Activated CD4-positive, alpha-beta T cell treated with anti-CD3 and anti-CD28 coated beads, Interleukin-2, amount 50 U/mL, for 48 hours (primary cell): Measurements from ENCODE around the gene NTSR2.

Source experiments
- DNase-seq, 2 experiments: peaks; one replicate each; pipeline ENCODE4 v3.0.0-alpha.2; 2020

The NTSR2 gene

DNA sequence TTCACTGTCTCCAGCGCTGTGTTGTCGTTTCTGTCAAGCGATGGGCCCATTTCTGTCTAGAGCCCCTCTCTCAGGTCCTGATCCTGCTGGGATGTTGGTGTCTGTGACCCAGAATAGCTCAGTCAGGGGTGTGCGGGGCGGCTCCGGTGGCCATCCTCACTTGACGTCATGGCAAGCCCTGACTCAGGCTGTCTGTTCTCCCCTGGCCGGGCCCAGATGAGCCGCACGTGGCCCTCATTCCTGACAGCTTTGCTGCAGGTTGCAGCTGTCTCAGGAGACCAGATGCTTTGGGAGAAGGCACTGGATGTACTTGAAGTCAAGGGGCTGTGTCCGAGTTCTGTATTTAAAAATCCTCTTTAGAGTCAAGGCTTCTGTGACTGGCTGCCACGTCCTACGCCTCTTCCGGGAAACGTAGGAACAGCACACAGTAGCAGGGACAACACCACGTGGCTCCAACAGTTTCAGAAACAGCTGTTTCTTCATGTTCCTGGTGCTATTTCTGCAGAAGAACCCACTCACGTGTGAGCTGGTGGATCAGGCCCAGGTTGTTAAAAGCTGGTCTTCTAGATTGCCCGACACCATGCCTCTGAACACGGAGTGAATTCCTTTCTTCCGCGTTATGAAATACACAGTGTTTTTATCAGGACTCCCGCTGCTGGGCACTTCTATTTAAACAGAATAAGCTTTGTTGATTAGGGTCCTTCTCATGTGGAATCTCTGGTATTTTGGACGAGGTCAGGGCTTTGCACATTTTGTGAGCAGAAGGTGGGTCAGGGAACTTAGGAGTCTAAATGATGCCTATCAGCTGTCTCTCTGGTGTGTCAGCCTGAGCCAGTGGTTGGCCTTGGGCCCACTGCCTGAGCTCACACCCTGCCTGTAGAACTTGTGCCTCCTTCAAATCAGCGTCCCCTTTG, 28.3 kb upstream of the NTSR2 start:
- no peak for DNase-seq

DNA sequence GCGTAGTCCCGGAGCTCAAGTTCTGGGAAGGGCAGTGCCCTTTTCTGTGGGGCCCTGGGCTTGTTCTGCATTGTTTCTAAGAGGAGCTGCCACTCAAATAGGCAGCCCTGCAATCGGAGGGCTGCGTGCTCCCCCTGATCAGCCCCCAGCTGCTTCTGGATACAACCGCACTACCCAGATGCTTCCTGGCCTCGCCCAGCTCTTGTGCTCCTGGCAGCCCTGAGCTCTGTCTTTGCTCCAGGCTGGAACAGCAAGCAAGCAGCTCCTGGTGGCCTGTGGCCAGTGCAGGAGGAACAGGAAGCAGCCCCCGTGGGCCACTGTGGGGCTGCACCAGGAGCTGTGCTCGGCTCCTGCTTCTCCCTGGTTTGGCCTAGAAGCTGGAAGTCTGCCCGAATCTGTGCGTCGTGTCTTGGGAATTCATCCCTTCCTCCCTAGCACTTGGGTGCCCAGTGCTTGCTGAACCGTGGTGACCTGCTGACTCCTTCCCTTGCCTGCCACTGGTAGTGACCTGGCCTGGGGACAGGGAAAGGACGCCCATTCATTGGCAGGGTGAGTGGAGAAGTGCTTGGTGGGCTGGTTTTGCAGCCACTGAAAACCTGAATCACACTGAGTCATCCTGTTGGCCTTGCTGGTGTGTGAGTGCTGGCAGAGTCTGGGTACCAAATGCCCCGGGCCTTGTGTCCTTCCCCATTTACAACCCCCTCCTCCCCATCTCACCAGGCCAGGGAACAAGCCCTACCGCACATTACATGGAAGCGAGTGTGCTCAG, 27.3 kb upstream of the NTSR2 start:
- DNase-seq: no peak

GRCh38 chr2:11696736-11697102, 26.7 kb upstream of the NTSR2 start:
- no peak for DNase-seq

GRCh38 chr2:11695576-11695975, 25.6 kb upstream of the NTSR2 start:
- no peak for DNase-seq

DNA sequence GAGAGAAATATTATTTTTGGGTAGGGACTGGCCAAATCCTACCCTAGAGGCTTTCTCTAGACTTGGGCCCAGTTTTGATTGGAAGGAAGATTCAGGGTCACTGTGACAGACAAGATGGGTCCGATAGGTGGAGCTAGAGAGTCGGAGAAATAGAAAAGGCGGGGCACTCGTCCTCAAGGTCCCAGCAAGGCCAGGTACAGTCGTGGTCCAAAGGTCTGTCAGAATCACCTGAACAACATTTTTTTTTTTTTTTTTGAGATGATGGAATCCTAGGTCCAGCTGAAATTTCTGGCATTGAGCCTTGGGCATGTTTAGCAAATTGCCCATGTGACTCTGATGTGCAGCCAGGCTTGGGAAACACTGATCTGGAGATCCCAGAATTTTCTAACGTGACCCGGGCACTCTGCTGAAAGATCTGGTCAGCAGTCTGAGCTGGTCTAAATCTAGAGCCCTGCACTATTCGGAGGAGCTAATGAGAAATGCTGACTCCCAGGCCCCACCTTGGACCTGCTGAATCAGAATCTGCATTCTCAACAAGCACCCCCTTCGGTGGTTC, 23.0 kb upstream of the NTSR2 start:
- DNase-seq: peak; percentile 61 to 70

- no peak for DNase-seq
These were observed 21.2 kb upstream of the NTSR2 start for GRCh38 chr2:11691076-11691660.

DNA sequence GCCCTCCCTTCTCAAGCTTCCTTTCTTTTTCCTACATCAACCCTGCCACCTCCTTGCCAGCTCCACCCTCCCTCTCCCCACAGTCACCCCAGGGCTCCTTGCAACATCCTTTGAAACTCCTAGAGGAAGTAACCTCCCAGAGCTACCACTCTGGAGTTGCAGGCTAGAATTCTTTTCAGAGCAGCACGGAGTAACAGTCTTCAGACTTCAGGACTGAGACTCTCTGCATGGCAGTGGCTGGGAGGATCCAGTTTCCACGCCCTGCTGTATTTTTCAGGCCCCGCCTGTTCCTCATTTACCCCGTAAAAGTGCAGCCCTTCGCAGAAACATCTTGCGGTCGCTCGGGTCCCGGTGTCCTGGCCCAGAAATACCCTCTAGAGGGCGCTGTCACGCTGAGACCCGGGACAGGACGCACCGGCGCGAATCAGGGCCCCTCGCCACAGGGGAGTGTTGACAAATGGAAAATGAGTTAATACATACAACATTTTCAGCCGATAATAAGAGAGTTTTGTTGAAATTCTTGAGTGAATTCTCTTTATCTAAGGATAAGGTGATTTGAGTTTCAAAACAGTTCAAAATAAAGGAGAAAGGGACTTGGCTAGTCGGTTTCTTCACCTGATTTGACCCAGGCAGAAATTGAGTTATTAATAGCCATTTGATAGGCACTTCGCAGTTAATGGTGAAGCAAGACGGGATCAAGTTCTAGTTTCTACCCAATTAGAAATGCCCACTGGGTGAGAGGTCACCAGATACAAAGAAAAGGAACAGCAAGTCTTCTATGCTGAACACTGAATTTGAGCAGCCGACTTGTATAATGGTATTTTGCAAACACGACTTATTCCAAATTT, 18.5 kb upstream of the NTSR2 start:
- DNase-seq: peak; percentile 88 to 90

DNA sequence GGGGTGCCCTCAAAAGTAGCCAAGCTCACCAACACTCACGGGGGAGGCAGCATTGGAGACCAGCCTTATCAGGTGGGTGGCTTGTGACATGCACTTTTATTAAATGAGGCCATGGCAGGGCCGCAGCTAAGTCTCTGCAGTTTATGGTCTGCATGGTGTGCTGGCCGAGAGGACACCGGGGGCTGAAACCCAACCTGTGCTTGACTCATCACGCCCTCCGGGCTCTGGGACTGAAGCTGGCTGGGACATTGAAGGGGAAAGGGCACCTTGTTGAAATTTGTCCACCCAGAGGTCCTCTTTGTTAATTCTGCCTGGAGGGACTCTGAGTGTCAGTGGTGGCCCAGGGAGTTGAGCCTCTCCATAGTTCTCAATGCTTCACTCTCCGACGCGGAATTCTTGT, 17.7 kb upstream of the NTSR2 start:
- no peak for DNase-seq

DNA sequence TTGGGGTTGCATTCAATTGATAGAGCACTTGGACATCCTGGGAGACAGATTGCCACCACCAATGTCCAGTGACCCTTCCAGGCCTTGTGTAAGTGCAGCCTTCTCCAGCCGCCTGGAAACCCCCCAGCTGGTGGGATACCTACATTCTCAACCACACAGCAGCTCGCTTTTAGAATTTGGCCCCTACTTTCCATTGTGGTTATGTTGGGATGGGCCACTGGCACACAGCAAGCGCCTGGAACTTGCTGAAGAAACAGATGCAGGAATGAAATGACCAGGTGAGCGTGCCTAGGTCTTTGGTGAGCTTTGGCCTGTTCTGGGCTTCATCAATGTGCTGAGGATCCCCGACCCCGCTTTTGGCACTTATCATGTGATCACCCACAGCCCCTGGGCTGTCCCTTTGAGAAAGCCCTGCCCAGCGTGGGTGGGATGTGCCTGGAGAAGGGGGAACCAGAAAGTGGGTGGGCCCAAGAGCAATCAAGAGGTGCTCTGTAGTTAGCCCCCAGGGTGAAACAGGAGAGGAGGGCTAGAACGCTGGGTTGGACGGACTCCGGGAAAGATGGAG, 16.0 kb upstream of the NTSR2 start:
- no peak for DNase-seq

GRCh38 chr2:11684894-11685460, 15.0 kb upstream of the NTSR2 start:
- no peak for DNase-seq

GRCh38 chr2:11683966-11684365, 14.0 kb upstream of the NTSR2 start:
- no peak for DNase-seq

DNA sequence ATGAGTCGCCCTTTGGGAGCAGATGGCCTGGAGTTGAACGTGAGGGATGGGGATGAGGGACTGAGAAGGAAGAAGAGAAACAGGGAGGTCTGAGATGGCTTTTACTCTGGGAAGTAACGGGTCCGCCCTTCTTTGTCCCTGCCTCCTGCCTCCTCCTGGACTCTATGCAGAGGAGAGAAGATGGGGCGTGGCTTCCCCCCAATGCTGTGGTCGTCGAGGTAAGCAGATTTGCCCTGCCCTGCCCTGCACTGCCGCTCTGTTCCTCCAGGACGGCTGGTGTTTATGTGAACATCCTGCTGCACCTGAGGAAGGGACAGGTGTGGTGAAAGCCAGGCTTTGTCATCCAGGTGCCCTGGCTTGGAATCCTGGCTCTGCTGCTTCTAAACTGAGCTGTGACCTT, 13.5 kb upstream of the NTSR2 start:
- DNase-seq: no peak

DNA sequence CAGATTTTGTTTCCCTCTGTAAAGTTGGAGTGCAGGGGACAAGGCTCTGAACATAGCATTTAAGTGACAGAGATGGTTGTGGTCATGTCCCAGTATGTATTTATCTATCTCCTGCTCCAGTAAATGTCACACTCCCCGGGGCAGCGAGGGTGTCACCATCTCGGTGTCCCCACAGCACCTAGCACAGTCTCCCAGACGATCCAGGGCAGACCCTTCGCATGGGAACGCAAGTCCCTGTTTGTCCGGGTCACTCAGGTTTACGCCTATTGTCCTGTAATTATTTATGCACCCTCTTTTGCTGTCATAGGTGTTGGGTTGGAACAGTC, 12.6 kb upstream of the NTSR2 start:
- DNase-seq: no peak

DNA sequence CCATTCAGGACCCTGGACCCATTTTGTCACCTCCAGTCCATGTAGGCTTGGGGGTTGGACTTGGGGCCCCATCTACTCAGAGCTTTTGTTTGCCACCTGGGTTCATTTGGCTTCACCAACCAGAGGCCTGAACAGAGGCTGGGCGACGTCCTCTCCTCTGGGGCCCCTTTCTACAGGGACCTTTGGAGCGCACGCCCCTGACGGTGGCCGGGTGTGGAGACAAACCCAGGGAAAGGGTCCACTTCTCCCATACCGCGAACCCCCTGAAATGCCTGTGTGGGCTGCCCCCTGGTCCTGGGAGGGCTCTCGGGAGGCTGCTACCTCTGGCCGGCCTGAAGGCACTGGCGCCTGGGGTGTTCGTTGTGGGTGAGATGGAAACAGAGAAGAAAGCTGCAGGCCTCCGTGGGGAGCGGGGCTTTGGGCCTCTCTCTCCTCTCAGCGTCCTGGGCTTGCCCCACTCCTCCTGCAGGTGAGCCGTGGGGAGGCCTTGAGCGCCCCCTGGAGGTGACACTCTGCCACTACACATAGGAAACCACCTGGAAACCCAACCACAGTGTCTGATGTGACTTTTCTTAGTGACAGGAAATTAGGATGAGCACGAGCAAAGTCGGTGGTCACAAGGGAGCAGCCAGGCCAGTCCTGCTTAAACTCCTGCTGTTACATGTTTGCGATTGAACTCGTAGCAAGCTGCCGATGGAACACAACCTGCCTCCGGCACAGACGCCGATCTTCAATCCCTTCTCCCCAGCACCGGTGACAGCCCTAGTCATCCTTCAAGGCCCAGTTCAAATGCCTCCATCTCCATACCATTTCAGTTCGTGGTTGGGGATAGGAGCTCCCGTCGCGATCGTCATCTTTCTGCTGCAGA, 12.0 kb upstream of the NTSR2 start:
- peak; percentile 69 to 73 for DNase-seq

DNA sequence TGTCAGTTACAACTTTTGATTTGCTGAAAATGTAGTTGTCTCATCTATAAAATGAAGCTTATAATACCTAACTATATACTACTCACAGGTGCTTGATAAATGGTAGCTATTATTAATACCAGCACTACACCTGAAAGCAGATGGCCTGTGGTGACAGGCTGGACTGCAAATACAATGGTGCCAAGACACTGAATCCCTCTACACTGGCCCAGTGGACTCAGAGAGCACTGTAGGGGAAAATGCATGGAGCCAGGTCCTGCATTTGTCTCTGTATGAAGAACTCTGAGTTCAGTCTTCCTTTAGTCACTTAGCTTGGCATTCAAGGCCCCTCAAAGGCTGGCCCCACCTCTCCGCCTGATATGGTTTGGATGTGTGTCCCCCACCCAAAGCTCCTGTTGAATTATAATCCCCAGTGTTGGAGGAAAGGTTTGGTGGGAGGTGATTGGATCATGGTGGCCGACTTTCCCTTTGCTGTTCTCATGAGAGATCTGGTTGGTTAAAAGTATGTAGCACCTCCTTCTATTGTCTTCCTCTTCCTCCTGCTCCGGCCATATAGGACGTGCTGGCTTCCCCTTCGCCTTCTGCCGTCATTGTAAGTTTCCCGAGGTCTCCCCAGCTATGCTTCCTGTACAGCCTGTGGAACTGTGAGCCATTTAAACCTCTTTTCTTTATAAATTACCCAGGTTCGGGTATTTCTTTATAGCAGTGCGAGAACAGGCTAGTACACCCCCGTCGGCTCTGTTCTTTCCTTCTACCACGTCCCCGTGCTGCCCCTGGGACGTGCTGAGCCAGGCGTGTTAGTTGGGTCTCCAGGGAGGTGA, 11.1 kb upstream of the NTSR2 start:
- DNase-seq: no peak

GRCh38 chr2:11680182-11680900, 10.3 kb upstream of the NTSR2 start:
- DNase-seq: no peak

DNA sequence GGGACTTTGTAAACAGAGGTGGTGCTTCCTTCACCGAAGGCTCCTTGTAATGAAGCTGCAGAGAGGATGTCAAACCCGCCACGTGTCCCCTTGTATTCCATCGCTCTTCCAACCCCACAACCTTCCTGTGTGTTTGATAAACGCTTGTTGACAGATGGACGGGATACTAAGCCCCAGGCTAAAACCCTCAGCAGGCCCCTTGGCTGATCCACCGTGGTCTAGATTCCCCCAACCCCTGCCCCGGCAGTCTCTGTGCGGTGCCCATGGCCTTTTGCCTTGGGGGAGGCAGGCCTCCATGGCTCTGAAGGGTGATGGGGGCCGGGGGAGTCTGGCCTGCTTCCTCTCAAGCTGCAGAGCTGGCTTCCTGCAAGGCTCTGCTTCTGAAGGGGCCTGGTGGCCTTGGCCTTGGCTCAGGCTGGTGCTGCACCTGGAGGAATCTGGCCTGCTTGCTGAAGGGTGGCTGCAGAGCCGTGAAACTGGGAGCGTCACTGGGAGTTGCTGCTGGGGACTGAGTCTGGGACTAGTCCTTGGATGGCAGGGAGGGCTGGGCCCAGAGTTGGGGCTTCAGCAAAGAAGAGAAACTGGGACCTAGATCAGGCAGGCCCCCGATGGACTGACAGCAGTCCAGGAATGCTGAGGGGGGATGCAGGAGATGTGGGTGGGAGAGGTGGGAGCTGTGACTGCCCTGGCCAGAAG, 9.6 kb upstream of the NTSR2 start:
- no peak for DNase-seq

- DNase-seq: no peak
These were observed 9.0 kb upstream of the NTSR2 start for GRCh38 chr2:11679016-11679415.
